ENCODE data around the gene SLC38A8.
A peak's percentile ranks its signal among the peaks of the same experiment; 100 is the strongest.

Gene SLC38A8

GRCh38 chr16:84042308-84042878, at the start of gene SLC38A8:
SLC38A8 (minus strand) TSS chr16:84042795; CDS start chr16:84042157, 638 bp downstream.
- DNase-seq (ENCODE audit: low read depth) = no peak

GRCh38 chr16:84091460-84091859, 48.9 kb upstream of the SLC38A8 start:
- no peak for DNase-seq (ENCODE audit: low read depth)

GRCh38 chr16:84090211-84090610, 47.6 kb upstream of the SLC38A8 start:
- no peak for DNase-seq (ENCODE audit: low read depth)

- DNase-seq (ENCODE audit: low read depth) = peak; percentile 22
Measured at GRCh38 chr16:84088695-84089395, 46.2 kb upstream of the SLC38A8 start.

- DNase-seq (ENCODE audit: low read depth) = no peak
Measured at GRCh38 chr16:84087466-84088151, 45.0 kb upstream of the SLC38A8 start.

GRCh38 chr16:84087001-84087400, 44.4 kb upstream of the SLC38A8 start:
- DNase-seq (ENCODE audit: low read depth) = no peak

- no peak for DNase-seq (ENCODE audit: low read depth)
Measured at GRCh38 chr16:84086341-84086740, 43.7 kb upstream of the SLC38A8 start.

- no peak for DNase-seq (ENCODE audit: low read depth)
Measured at GRCh38 chr16:84085773-84086172, 43.2 kb upstream of the SLC38A8 start.

GRCh38 chr16:84085271-84085667, 42.7 kb upstream of the SLC38A8 start:
- no peak for DNase-seq (ENCODE audit: low read depth)

GRCh38 chr16:84084570-84085270, 42.1 kb upstream of the SLC38A8 start:
- peak; percentile 40 for DNase-seq (ENCODE audit: low read depth)

- no peak for DNase-seq (ENCODE audit: low read depth)
Measured at GRCh38 chr16:84082835-84083569, 40.4 kb upstream of the SLC38A8 start.

- no peak for DNase-seq (ENCODE audit: low read depth)
Measured at GRCh38 chr16:84082110-84082509, 39.5 kb upstream of the SLC38A8 start.

- DNase-seq (ENCODE audit: low read depth) = no peak
Measured at GRCh38 chr16:84081446-84081989, 38.9 kb upstream of the SLC38A8 start.

GRCh38 chr16:84080813-84081212, 38.2 kb upstream of the SLC38A8 start:
- DNase-seq (ENCODE audit: low read depth) = no peak

- DNase-seq (ENCODE audit: low read depth) = no peak
Measured at GRCh38 chr16:84080378-84080777, 37.8 kb upstream of the SLC38A8 start.

GRCh38 chr16:84079664-84080063, 37.1 kb upstream of the SLC38A8 start:
- no peak for DNase-seq (ENCODE audit: low read depth)

- DNase-seq (ENCODE audit: low read depth) = no peak
Measured at GRCh38 chr16:84075376-84075775, 32.8 kb upstream of the SLC38A8 start.

GRCh38 chr16:84074721-84075120, 32.1 kb upstream of the SLC38A8 start:
- DNase-seq (ENCODE audit: low read depth) = no peak

- DNase-seq (ENCODE audit: low read depth) = no peak
Measured at GRCh38 chr16:84072014-84072413, 29.4 kb upstream of the SLC38A8 start.

GRCh38 chr16:84071121-84071520, 28.5 kb upstream of the SLC38A8 start:
- DNase-seq (ENCODE audit: low read depth) = no peak

GRCh38 chr16:84069540-84069939, 26.9 kb upstream of the SLC38A8 start:
- DNase-seq (ENCODE audit: low read depth) = no peak

Measured in activated T-helper 9 cell treated with anti-CD3 and anti-CD28 coated beads, Interleukin-2, amount 50 U/mL, for 16 hours (primary cell).